Osteoblast (primary cell): ENCODE measurements around the gene GLT1D1. TPM values are rescaled to one million over a fixed set of nuclear protein-coding genes. Genes with fewer than 3 reads are reported as not detected.

Experiments
- DNase-seq: peaks from one replicate; pipeline ENCODE4 v3.0.0; 2011; ENCODE audit warnings: low spot score, mixed read lengths; ENCODE audit not compliant: insufficient read length; ENCODE audit errors: missing footprints
- H2AFZ ChIP-seq: 2 replicates; pipeline ENCODE4 v1.6.0; 2011; ENCODE audit warnings: mild to moderate bottlenecking, low read length
- H3K27ac ChIP-seq: 2 replicates; pipeline ENCODE4 v1.5.1; 2011; ENCODE audit warnings: mild to moderate bottlenecking, low read depth, low read length, moderate library complexity
- H3K27me3 ChIP-seq: 2 replicates; pipeline ENCODE4 v1.6.0; 2012; ENCODE audit warnings: mild to moderate bottlenecking, control low read depth, inconsistent platforms, low read length, moderate library complexity; ENCODE audit not compliant: insufficient read depth
- H3K36me3 ChIP-seq: 2 replicates; pipeline ENCODE4 v1.5.1; 2011; ENCODE audit warnings: mild to moderate bottlenecking, low read length, control low read depth, moderate library complexity; ENCODE audit not compliant: insufficient read depth
- H3K4me1 ChIP-seq: 2 replicates; pipeline ENCODE4 v1.5.1; 2011; ENCODE audit warnings: mild to moderate bottlenecking, low read length, control low read depth, moderate library complexity; ENCODE audit not compliant: insufficient read depth
- H3K4me2 ChIP-seq: 2 replicates; pipeline ENCODE4 v1.6.0; 2011; ENCODE audit warnings: mild to moderate bottlenecking, low read length; ENCODE audit not compliant: insufficient read depth
- H3K4me3 ChIP-seq: fragments of 200-600 bp; sonication (generic); 3 replicates; pipeline ENCODE4 v1.5.1; 2012; ENCODE audit warnings: mild to moderate bottlenecking, low read length, inconsistent platforms; ENCODE audit not compliant: insufficient read depth
- H3K79me2 ChIP-seq: 2 replicates; pipeline ENCODE4 v1.6.0; 2012; ENCODE audit warnings: mild to moderate bottlenecking, low read length, control low read depth, inconsistent platforms; ENCODE audit not compliant: insufficient read depth
- H3K9me3 ChIP-seq: 2 replicates; pipeline ENCODE4 v1.5.1; 2011; ENCODE audit warnings: low read depth, low read length, control low read depth
- H4K20me1 ChIP-seq: 2 replicates; pipeline ENCODE4 v1.6.0; 2012; ENCODE audit warnings: mild to moderate bottlenecking, low read length, control low read depth; ENCODE audit not compliant: insufficient read depth
- total RNA-seq: library from RNA; depleted of rRNA; stranded (reverse); fragments of >200 nt; gene quantifications from 2 replicates; pipeline ENCODE4 v1.2.3, GENCODE V29; 2012
- TF ChIP-seq, protein P1 (sequence below): IDR thresholded peaks from 2 replicates; pipeline ENCODE4 v1.5.1; 2011; ENCODE audit warnings: mild to moderate bottlenecking, low read depth, low read length, moderate library complexity; ENCODE audit errors: extremely low read depth

Gene GLT1D1
- total RNA-seq, 1 donor, result not detected

DNA sequence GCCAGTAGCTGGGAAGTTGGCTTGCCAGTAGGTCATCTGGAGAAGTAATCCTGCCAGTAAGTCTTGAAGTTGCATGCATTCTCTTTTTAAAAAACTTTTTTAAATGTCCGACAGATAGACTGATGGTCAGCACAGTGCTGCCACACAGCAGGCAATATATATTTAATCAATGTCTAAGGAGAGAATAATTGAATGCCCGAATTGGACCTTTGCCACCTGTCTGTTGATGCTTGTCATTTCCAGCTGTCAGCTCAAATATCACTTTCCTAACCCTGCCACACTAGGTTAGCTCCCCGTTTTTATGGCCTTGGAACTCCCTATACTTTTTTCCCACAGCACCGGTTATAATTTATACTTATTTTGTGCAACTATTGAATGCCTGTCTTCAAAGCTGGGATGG lies 27.4 kb upstream of the GLT1D1 start:
- no peak overlapping the region for H3K27ac ChIP-seq
- H3K36me3 ChIP-seq, result peaks cover 3% of the 10 kb centered on the region
- DNase-seq, result no peak
- H4K20me1 ChIP-seq, result no peaks in the 10 kb centered on the region
- no peak overlapping the region for H3K4me2 ChIP-seq
- H3K27me3 ChIP-seq, result no peaks in the 10 kb centered on the region
- no peaks in the 10 kb centered on the region for H3K9me3 ChIP-seq
- no peak overlapping the region for H3K4me3 ChIP-seq
- H2AFZ ChIP-seq, result no peak overlapping the region
- peaks cover 26% of the 10 kb centered on the region for H3K79me2 ChIP-seq
- peaks cover 13% of the 10 kb centered on the region for H3K4me1 ChIP-seq
- TF ChIP-seq, protein P1, sequence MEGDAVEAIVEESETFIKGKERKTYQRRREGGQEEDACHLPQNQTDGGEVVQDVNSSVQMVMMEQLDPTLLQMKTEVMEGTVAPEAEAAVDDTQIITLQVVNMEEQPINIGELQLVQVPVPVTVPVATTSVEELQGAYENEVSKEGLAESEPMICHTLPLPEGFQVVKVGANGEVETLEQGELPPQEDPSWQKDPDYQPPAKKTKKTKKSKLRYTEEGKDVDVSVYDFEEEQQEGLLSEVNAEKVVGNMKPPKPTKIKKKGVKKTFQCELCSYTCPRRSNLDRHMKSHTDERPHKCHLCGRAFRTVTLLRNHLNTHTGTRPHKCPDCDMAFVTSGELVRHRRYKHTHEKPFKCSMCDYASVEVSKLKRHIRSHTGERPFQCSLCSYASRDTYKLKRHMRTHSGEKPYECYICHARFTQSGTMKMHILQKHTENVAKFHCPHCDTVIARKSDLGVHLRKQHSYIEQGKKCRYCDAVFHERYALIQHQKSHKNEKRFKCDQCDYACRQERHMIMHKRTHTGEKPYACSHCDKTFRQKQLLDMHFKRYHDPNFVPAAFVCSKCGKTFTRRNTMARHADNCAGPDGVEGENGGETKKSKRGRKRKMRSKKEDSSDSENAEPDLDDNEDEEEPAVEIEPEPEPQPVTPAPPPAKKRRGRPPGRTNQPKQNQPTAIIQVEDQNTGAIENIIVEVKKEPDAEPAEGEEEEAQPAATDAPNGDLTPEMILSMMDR, result no peak

DNA sequence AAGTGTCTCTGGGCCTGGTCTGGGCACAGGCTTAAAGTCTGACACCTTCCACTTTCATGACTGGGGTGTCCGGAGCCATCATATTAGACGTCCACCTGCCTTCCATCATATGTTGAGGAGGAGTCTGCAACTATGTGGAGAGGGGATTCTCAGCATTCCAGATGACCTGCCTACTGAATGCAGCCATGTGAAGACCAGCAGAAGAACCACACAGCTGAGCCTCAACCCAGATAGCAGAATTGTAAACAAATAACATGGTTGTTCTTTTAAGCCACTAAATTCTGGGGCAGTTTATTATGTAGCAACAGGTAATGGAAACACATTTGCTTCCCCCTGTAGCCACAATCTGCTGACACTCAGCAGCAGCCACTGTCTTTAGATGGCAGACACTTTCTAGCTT lies 25.6 kb upstream of the GLT1D1 start:
- Histone ChIP-seq H3K27ac (no peak overlapping the region), H3K27me3 (no peaks in the 10 kb centered on the region), H3K79me2 (peaks cover 9% of the 10 kb centered on the region), H4K20me1 (no peaks in the 10 kb centered on the region), H3K4me2 (no peak overlapping the region), H3K36me3 (no peaks in the 10 kb centered on the region), H2AFZ (no peak overlapping the region), H3K4me1 (peaks cover 11% of the 10 kb centered on the region), H3K9me3 (no peaks in the 10 kb centered on the region), H3K4me3 (no peak overlapping the region)
- TF ChIP-seq, protein P1, result no peak
- no peak for DNase-seq

DNA sequence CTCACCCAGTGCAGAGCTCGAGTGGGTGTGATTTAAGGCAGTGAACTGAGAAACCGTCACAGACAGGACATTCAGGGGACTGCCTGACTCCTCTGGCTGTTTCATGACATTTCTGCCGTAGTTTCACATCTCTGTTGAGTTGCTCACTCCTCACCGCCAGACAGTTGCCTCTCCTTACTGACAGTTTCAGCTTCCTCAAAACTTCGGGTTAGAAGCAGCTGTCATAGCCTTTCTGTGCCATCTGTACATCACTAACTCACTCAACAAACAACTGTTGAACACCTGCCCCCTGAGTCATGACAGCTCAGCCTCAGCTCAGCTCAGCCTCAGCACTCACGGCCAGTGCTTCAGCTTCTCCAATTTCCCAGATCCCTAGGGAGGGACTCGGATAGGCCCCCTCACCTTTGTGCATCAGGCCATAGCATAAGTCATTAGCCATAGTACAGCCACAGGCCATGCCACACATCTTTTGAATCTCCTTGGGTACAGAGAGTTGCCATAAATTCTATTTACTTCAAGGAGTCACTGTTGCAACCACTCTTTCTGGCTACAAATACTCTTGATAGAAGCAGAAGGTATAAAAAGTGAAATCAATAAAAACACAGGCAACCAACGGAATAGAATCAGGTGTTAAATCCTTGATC lies 23.3 kb upstream of the GLT1D1 start:
- no peak overlapping the region for H2AFZ ChIP-seq
- no peaks in the 10 kb centered on the region for H3K4me1 ChIP-seq
- no peaks in the 10 kb centered on the region for H3K9me3 ChIP-seq
- TF ChIP-seq, protein P1, result no peak
- H3K4me3 ChIP-seq, result no peak overlapping the region
- H3K79me2 ChIP-seq, result no peaks in the 10 kb centered on the region
- H3K27ac ChIP-seq, result no peak overlapping the region
- no peaks in the 10 kb centered on the region for H3K27me3 ChIP-seq
- H3K36me3 ChIP-seq, result no peaks in the 10 kb centered on the region
- H3K4me2 ChIP-seq, result no peak overlapping the region
- H4K20me1 ChIP-seq, result no peaks in the 10 kb centered on the region
- no peak for DNase-seq

DNA sequence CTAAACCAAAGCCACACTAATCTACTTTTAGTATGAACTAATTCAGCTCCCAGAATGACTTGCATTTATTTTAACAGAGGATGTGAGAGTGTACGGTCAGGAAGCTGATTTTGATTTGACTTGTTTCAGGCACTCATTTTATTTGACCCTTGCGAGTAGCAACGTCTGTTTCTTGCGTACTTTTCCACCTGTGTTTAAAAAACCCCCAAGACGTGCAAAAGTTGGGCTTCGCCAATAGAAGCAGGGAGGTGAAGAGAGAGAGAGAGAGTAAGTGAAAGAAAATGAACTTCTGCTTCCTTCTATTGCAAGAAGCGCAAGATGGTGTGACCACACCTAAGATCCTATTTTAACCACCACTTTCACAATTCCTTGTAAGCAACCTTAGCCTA lies 22.8 kb upstream of the GLT1D1 start:
- H3K4me2 ChIP-seq, result no peak overlapping the region

More for the DNA sequence above, 22.8 kb upstream of the GLT1D1 start:
- Histone ChIP-seq H3K27me3 (no peaks in the 10 kb centered on the region), H3K36me3 (no peaks in the 10 kb centered on the region), H3K27ac (no peak overlapping the region), H4K20me1 (no peaks in the 10 kb centered on the region), H3K4me1 (no peaks in the 10 kb centered on the region), H3K79me2 (no peaks in the 10 kb centered on the region), H3K9me3 (no peaks in the 10 kb centered on the region), H3K4me3 (no peak overlapping the region), H2AFZ (no peak overlapping the region)
- no peak for DNase-seq
- TF ChIP-seq, protein P1, result no peak
